ENCODE measurements around the gene RGS3.

RGS3 gene

GRCh38 chr9:113585555-113585954, 122.0 kb downstream of the RGS3 start:
- no peak for DNase-seq (ENCODE audit: low spot score)

GRCh38 chr9:113587471-113588031, 124.0 kb downstream of the RGS3 start:
- no peak for DNase-seq (ENCODE audit: low spot score)

- DNase-seq (ENCODE audit: low spot score), result no peak
Observed at GRCh38 chr9:113588242-113588810, 124.8 kb downstream of the RGS3 start.

- DNase-seq (ENCODE audit: low spot score), result no peak
Observed at GRCh38 chr9:113588936-113589335, 125.4 kb downstream of the RGS3 start.

- DNase-seq (ENCODE audit: low spot score), result no peak
Observed at GRCh38 chr9:113589407-113589806, 125.9 kb downstream of the RGS3 start.

GRCh38 chr9:113589890-113590289, 126.4 kb downstream of the RGS3 start:
- DNase-seq (ENCODE audit: low spot score), result peak; percentile 61

- DNase-seq (ENCODE audit: low spot score), result no peak
Observed at GRCh38 chr9:113590389-113590788, 126.9 kb downstream of the RGS3 start.

GRCh38 chr9:113590991-113591898, 127.7 kb downstream of the RGS3 start:
- peak; percentile 86 for DNase-seq (ENCODE audit: low spot score)

GRCh38 chr9:113591899-113592625, 128.5 kb downstream of the RGS3 start:
- no peak for DNase-seq (ENCODE audit: low spot score)

- no peak for DNase-seq (ENCODE audit: low spot score)
Observed at GRCh38 chr9:113592876-113593575, 129.5 kb downstream of the RGS3 start.

- DNase-seq (ENCODE audit: low spot score), result peak; percentile 95
Observed at GRCh38 chr9:113593682-113594281, 130.3 kb downstream of the RGS3 start.

GRCh38 chr9:113594484-113595299, 131.2 kb downstream of the RGS3 start:
- DNase-seq (ENCODE audit: low spot score), result no peak

GRCh38 chr9:113596616-113597320, 133.2 kb downstream of the RGS3 start:
- no peak for DNase-seq (ENCODE audit: low spot score)

GRCh38 chr9:113597390-113598241, 134.1 kb downstream of the RGS3 start:
- no peak for DNase-seq (ENCODE audit: low spot score)

- no peak for DNase-seq (ENCODE audit: low spot score)
Observed at GRCh38 chr9:113598451-113598850, 134.9 kb downstream of the RGS3 start.

GRCh38 chr9:113598883-113599282, 135.4 kb downstream of the RGS3 start:
- no peak for DNase-seq (ENCODE audit: low spot score)

GRCh38 chr9:113599646-113600022, 136.1 kb downstream of the RGS3 start:
- DNase-seq (ENCODE audit: low spot score), result no peak

GRCh38 chr9:113600023-113600823, 136.7 kb downstream of the RGS3 start:
- DNase-seq (ENCODE audit: low spot score), result no peak
